ENCODE measurements around the gene LSS. TPM values are rescaled to one million over a fixed set of nuclear protein-coding genes. Genes with fewer than 3 reads are reported as not detected.

The LSS gene
- total and polyA plus RNA-seq, 2 donors (not counting 3 experiments of a cell fraction or from before 2014, with no cell fraction given): 120 to 141 TPM

- H2AFZ ChIP-seq (ENCODE audit: low read depth, low read length): peak overlapping the region; percentile 84
- peak overlapping the region; percentile 56 for H3K4me2 ChIP-seq (ENCODE audit: insufficient read depth, low read length)
- H3K27ac ChIP-seq (ENCODE audit: insufficient read depth, low read depth, low read length): no peak overlapping the region
- H4K20me1 ChIP-seq (replicated peaks; ENCODE audit: control insufficient read depth, extremely low read depth, insufficient read depth, low read length): no peaks in the 10 kb centered on the region
- no peaks in the 10 kb centered on the region for H3K27me3 ChIP-seq (ENCODE audit: control insufficient read depth in 2 of 2, insufficient read depth in 2 of 2, low read length in 2 of 2)
- intact Hi-C loops (cut with micrococcal nuclease) (loop anchor here (2.0 to 5.0 kb wide), 4 partner anchors 55 to 257 kb away; partner anchors contain the start of genes MCM3AP and PCNT), dilution Hi-C loops (cut with MboI; ENCODE audit: extremely low pct_ligation_motif_present, low sequenced_read_pairs) (no loop called here)
- H3K9ac ChIP-seq (replicated peaks; ENCODE audit: extremely low read depth, insufficient read depth, low read length): peak overlapping the region; percentile 49
- POLR2A ChIA-PET: no interaction called here
- no TSS peak for BruUV-seq (replicated peaks)
- FAIRE-seq (peak; percentile 42), DNase-seq (ENCODE audit: low read depth, low spot score) (peak; percentile 51)
- H3K9me3 ChIP-seq (replicated peaks; ENCODE audit: control insufficient read depth, insufficient read depth, low read length): no peaks in the 10 kb centered on the region
- CTCF ChIA-PET: interaction anchor here (0.8 to 2.2 kb wide), 3 partner anchors 76 to 86 kb away, joined by 3 to 12 read pairs (median 7); no protein-coding TSS in a partner anchor
- peak overlapping the region; percentile 41 to 65 (median 56) for H3K4me3 ChIP-seq (replicated peaks in 1 of 3; ENCODE audit: insufficient read depth in 1 of 3, low read depth in 1 of 3, low read length in 3 of 3)
- no peak for TF ChIP-seq MAX (IDR thresholded peaks at IDR 0.05; ENCODE audit: insufficient read depth, insufficient read length)
- TF ChIP-seq CTCF (IDR thresholded peaks at IDR 0.05; ENCODE audit: extremely low read depth in 1 of 2, insufficient read depth in 1 of 2, low read depth in 1 of 2, low read length in 2 of 2): peak; percentile 23 to 69
- peaks cover 35% of the 10 kb centered on the region for H3K79me2 ChIP-seq (ENCODE audit: control insufficient read depth, insufficient read depth, low read length)
- peaks cover 22% of the 10 kb centered on the region for H3K4me1 ChIP-seq (ENCODE audit: control insufficient read depth, extremely low read depth, insufficient read depth, low read length)
- H3K9me1 ChIP-seq (replicated peaks; ENCODE audit: control insufficient read depth, extremely low read depth, insufficient read depth, low read length): no peaks in the 10 kb centered on the region
- H3K36me3 ChIP-seq (ENCODE audit: control insufficient read depth in 2 of 2, extremely low read depth in 1 of 2, insufficient read depth in 2 of 2, low read length in 2 of 2): peaks cover 4 to 7% of the 10 kb centered on the region in 2 experiments
Measured at GRCh38 chr21:46229133-46229922, 754 bp upstream of the LSS start.

All from endothelial cell of umbilical vein (primary cell).